K562 (cell line): Measurements from ENCODE around the gene GET3. TPM values are rescaled to one million over a fixed set of nuclear protein-coding genes. Genes with fewer than 3 reads are reported as not detected.
A peak's percentile ranks its signal among the peaks of the same experiment; 100 is the strongest.

Experiments used
- E2F1 ChIP-seq: sonication (generic); formaldehyde crosslinking; IDR thresholded peaks from 2 replicates; pipeline ENCODE4 v1.8.1; 2023; ENCODE audit warnings: mild to moderate bottlenecking, missing genetic modification reagents, moderate library complexity
- ETV6 ChIP-seq, 3 experiments: fragments of 150-350 bp in 1 of 3; sonication (generic) in 1 of 3; formaldehyde crosslinking in 1 of 3; IDR thresholded peaks; 2 replicates each; pipeline versions ENCODE4 v1.6.1 to v1.8.0; 2014 to 2022; ENCODE audit warnings: borderline replicate concordance in 2 of 3, low read depth in 2 of 3, antibody characterized with exemption in 1 of 3, low read length in 1 of 3, mild to moderate bottlenecking in 1 of 3, missing genetic modification reagents in 1 of 3
- FIP1L1 ChIP-seq: fragments of 200-400 bp; formaldehyde crosslinking; IDR thresholded peaks from 2 replicates; pipeline ENCODE4 v1.6.1; 2018; ENCODE audit warnings: mild to moderate bottlenecking, low read depth, low read length; ENCODE audit not compliant: poor library complexity, severe bottlenecking
- GABPA ChIP-seq: fragments of 200-800 bp; sonication (Bioruptor generic); conservative IDR thresholded peaks from 2 replicates; pipeline ENCODE4 v1.6.1; 2016; ENCODE audit warnings: low read depth, missing genetic modification characterization, missing compliant biosample characterization
- GTF2A2 ChIP-seq: IDR thresholded peaks from 2 replicates; pipeline ENCODE4 v1.6.1; 2016; ENCODE audit warnings: mild to moderate bottlenecking, missing genetic modification characterization, missing compliant biosample characterization
- HNRNPH1 ChIP-seq: fragments of 200-400 bp; formaldehyde crosslinking; optimal IDR thresholded peaks from 2 replicates; pipeline ENCODE3; 2017; ENCODE audit warnings: low read depth, mild to moderate bottlenecking, low read length, moderate library complexity
- HNRNPK ChIP-seq: fragments of 200-400 bp; formaldehyde crosslinking; IDR thresholded peaks from one replicate; pipeline ENCODE4 v1.6.1; 2018; ENCODE audit warnings: mild to moderate bottlenecking, low read depth, low read length; ENCODE audit not compliant: poor library complexity, severe bottlenecking
- IRF1 ChIP-seq: sonication (generic); formaldehyde crosslinking; IDR thresholded peaks from 2 replicates; pipeline ENCODE4 v1.8.0; 2022; ENCODE audit warnings: missing genetic modification reagents, mild to moderate bottlenecking, borderline replicate concordance
- MED1 ChIP-seq: sonication (generic); formaldehyde crosslinking; IDR thresholded peaks from 2 replicates; pipeline ENCODE4 v1.8.1; 2023; ENCODE audit warnings: missing genetic modification reagents, borderline replicate concordance
- MTA3 ChIP-seq: fragments of 450-650 bp; formaldehyde crosslinking; IDR thresholded peaks from 2 replicates; pipeline ENCODE4 v1.6.1; 2017; ENCODE audit warnings: mild to moderate bottlenecking, borderline replicate concordance
- OTX1 ChIP-seq: fragments of 450-650 bp; formaldehyde crosslinking; IDR thresholded peaks from 2 replicates; pipeline ENCODE4 v1.4.0; 2022; ENCODE audit warnings: mild to moderate bottlenecking
- SMAD1 ChIP-seq: fragments of 150-350 bp; IDR thresholded peaks from 2 replicates; pipeline ENCODE4 v1.6.1; 2014; ENCODE audit warnings: low read length, low read depth; ENCODE audit not compliant: partially characterized antibody
- SOX6 ChIP-seq: fragments of 450-650 bp; IDR thresholded peaks from 2 replicates; pipeline ENCODE4 v1.6.1; 2014; ENCODE audit warnings: mild to moderate bottlenecking
- SRF ChIP-seq, 2 experiments: fragments of 250-450, 450-650 bp in 1 of 2; sonication (Bioruptor Pico) in 1 of 2; sonication (generic) in 1 of 2; formaldehyde crosslinking; IDR thresholded peaks; 2 replicates each; pipeline versions ENCODE4 v1.5.0 to v1.5.1; 2020 to 2022; ENCODE audit warnings: mild to moderate bottlenecking in 1 of 2, missing genetic modification reagents in 1 of 2
- ZBTB11 ChIP-seq, 3 experiments: fragments of 200-800 bp in 1 of 3; fragments of 250-450 bp in 1 of 3; fragments of 450-650 bp in 1 of 3; sonication (Bioruptor Pico) in 1 of 3; sonication (Bioruptor generic) in 1 of 3; formaldehyde crosslinking in 1 of 3; IDR thresholded peaks; 2 replicates each; pipeline versions ENCODE4 v1.6.1 to v1.8.0; 2016 to 2022; ENCODE audit warnings: mild to moderate bottlenecking in 2 of 3, missing genetic modification characterization in 2 of 3, missing compliant biosample characterization in 1 of 3, moderate library complexity in 1 of 3
- ZNF253 ChIP-seq: fragments of 250-450 bp; sonication (Bioruptor Pico); conservative IDR thresholded peaks from 2 replicates; pipeline ENCODE4 v1.6.1; 2021; ENCODE audit warnings: mild to moderate bottlenecking
- ZNF589 ChIP-seq: fragments of 200-800 bp; sonication (Bioruptor generic); IDR thresholded peaks from 2 replicates; pipeline ENCODE4 v1.6.1; 2016; ENCODE audit warnings: low read depth, missing genetic modification characterization, missing compliant biosample characterization
- polyA plus RNA-seq, 8 experiments: library from polyadenylated mRNA; depleted of rRNA in 4 of 8; stranded (reverse) in 5 of 8; unstranded in 3 of 8; fragments of >200 nt; fragmentation: Nextera tagmentation in 2 of 8; fragmentation: Illumina TruSeq in 1 of 8; extraction: Ambion mirVana in 2 of 8; extraction: Trizol in 1 of 8; gene quantifications; 2 replicates each; pipeline versions ENCODE4 v1.2.1 to v1.2.3, GENCODE V29; 2011 to 2014; ENCODE audit warnings: inconsistent platforms in 1 of 8, missing spikeins in 1 of 8
- total RNA-seq, 7 experiments: library from RNA; depleted of rRNA in 6 of 7; stranded (reverse); fragments of >200 nt in 6 of 7; fragmentation: Illumina TruSeq in 2 of 7; extraction: Trizol in 2 of 7; gene quantifications; 2 replicates each; pipeline versions ENCODE4 v1.2.1 to v1.2.3, GENCODE V29; 2011 to 2021; ENCODE audit warnings: low replicate concordance in 1 of 7
- TF ChIP-seq, protein P1 (sequence below): fragments of 250-450 bp; sonication (Bioruptor Pico); IDR thresholded peaks from 2 replicates; pipeline ENCODE4 v1.4.0; 2020; ENCODE audit warnings: borderline replicate concordance

The GET3 gene
- total and polyA plus RNA-seq, 9 of the 15 experiments (the other 6 are each of a cell fraction or from before 2014, with no cell fraction given), result 8.3 to 83.5 (median 51.8) TPM

GRCh38 chr19:12782424-12783290 is 45.4 kb downstream of the GET3 start (continued):
- TF ChIP-seq, protein P1, sequence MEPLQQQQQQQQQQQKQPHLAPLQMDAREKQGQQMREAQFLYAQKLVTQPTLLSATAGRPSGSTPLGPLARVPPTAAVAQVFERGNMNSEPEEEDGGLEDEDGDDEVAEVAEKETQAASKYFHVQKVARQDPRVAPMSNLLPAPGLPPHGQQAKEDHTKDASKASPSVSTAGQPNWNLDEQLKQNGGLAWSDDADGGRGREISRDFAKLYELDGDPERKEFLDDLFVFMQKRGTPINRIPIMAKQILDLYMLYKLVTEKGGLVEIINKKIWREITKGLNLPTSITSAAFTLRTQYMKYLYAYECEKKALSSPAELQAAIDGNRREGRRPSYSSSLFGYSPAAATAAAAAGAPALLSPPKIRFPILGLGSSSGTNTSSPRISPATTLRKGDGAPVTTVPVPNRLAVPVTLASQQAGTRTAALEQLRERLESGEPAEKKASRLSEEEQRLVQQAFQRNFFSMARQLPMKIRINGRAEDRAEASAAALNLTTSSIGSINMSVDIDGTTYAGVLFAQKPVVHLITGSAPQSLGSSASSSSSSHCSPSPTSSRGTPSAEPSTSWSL, result no peak
- no peak for TF ChIP-seq IRF1
- no peak; a peak in 1 of 4 replicates for TF ChIP-seq SRF (CRISPR knock-in tag; IDR thresholded peaks at IDR 0.05)
- TF ChIP-seq FIP1L1, result peak; percentile 95
- peak; percentile 74; the same call in 1 of the 2 replicates for TF ChIP-seq E2F1 (CRISPR knock-in tag)
- no peak for TF ChIP-seq HNRNPK
- peak; percentile 98 for TF ChIP-seq MTA3
- TF ChIP-seq GTF2A2 (tag), result no peak
- TF ChIP-seq ZNF253 (CRISPR knock-in tag), result no peak
- no peak for TF ChIP-seq HNRNPH1
- no peak for TF ChIP-seq ETV6 (IDR thresholded peaks at IDR 0.05; ENCODE audit: borderline replicate concordance in 1 of 2, low read depth in 2 of 2, low read length in 1 of 2)
- TF ChIP-seq ETV6 (CRISPR knock-in tag; IDR thresholded peaks at IDR 0.05; ENCODE audit: borderline replicate concordance), result no peak; the same call in 1 of the 2 replicates
- TF ChIP-seq GABPA (tag), result peak; percentile 31; the same call in 1 of the 2 replicates
- TF ChIP-seq SOX6, result no peak; the same call in 1 of the 2 replicates
- peak in 1 of 3 experiments; percentile 26; a peak in 1 of 6 replicates for TF ChIP-seq ZBTB11 (CRISPR knock-in tag; IDR thresholded peaks at IDR 0.05)
- TF ChIP-seq OTX1 (CRISPR knock-in tag), result no peak
- TF ChIP-seq MED1 (CRISPR knock-in tag), result peak; percentile 53; the same call in 1 of the 2 replicates
- TF ChIP-seq ZNF589, result no peak
- no peak for TF ChIP-seq SMAD1
